Peyer's patch (tissue), 4 donors: ENCODE results near the gene MTMR2.

Source experiments
- POLR2A ChIP-seq, 2 donors: fragments of 450-650 bp; IDR thresholded peaks; one replicate each; pipeline ENCODE4 v1.5.1; 2017; ENCODE audit warnings: antibody characterized with exemption in 2 of 2, mild to moderate bottlenecking in 2 of 2, moderate library complexity in 2 of 2
- TF ChIP-seq, protein P1 (sequence below), 6 experiments: fragments of 450-650 bp in 4 of 6; fragments of 200-600 bp in 2 of 6; sonication (generic) in 1 of 6; IDR thresholded peaks; one replicate each; pipeline ENCODE4 v1.5.1; 2017 to 2019; ENCODE audit warnings: antibody characterized with exemption in 6 of 6, mild to moderate bottlenecking in 3 of 6, moderate library complexity in 1 of 6

DNA sequence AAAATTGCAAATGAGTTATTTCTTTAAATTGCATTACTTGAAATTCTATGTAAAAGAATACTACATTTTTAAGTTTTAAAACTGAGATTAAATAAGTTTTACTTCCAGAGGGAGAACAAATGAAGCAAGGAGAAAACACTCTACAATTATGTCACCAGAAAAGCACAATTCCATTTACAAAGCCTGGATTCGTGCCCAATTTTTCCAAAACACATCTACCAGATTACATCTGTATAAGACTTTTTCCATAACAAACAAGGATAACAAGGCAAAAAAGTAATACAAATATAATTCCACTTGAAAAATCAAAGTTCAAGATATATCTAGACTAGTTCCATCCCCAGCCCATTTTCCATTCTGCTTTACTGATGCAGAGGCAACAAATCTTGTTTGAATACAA lies 40.5 kb downstream of the MTMR2 start:
- TF ChIP-seq, protein P1, sequence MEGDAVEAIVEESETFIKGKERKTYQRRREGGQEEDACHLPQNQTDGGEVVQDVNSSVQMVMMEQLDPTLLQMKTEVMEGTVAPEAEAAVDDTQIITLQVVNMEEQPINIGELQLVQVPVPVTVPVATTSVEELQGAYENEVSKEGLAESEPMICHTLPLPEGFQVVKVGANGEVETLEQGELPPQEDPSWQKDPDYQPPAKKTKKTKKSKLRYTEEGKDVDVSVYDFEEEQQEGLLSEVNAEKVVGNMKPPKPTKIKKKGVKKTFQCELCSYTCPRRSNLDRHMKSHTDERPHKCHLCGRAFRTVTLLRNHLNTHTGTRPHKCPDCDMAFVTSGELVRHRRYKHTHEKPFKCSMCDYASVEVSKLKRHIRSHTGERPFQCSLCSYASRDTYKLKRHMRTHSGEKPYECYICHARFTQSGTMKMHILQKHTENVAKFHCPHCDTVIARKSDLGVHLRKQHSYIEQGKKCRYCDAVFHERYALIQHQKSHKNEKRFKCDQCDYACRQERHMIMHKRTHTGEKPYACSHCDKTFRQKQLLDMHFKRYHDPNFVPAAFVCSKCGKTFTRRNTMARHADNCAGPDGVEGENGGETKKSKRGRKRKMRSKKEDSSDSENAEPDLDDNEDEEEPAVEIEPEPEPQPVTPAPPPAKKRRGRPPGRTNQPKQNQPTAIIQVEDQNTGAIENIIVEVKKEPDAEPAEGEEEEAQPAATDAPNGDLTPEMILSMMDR (IDR thresholded peaks at IDR 0.05), result no peak
- no peak for TF ChIP-seq POLR2A (IDR thresholded peaks at IDR 0.05)
